ENCODE measurements around the gene GMCL1. TPM values are rescaled to one million over a fixed set of nuclear protein-coding genes. Genes with fewer than 3 reads are reported as not detected.

GMCL1 gene
- total and polyA plus RNA-seq, 2 donors from 2014 or later = 6.3 to 14.0 TPM

DNA sequence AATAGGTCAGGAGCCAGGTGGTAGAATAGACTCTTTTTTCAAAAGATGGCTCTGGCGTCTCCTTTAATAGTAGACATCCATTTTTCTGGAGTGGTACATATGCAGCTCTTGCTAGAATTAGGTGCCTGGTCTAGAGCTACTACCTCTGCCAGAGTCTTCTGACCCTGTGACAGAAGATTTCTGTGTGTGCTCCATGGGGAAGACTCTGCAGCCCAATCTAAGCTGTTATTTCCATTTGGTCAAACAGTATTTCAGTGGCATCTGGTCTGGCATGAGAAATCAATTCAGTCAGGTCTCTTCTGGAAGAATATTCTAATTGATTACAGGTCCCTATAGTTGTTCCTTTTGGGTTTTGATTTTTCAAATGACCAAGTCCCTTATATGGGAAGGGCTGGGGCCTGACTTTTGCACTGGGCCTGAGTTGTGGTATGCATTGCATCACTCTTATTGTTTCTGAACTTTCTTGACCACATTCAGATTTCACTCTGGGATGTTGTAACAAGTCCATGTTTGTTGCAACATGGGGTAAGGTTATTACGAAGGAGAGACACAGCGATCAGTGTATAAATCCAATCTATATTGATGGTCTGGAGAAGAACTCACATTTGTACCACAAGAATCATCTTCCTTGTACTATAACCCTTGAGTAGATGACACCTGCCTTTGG, 97.5 kb downstream of the GMCL1 start:
- no peak for FAIRE-seq

More for the DNA sequence above, 97.5 kb downstream of the GMCL1 start:
- no peak overlapping the region for H3K4me3 ChIP-seq (ENCODE audit: low read length in 3 of 3)
- H3K27ac ChIP-seq (ENCODE audit: low read depth in 2 of 2, low read length in 2 of 2) = no peak overlapping the region
- DNase-seq = no peak
- H3K9ac ChIP-seq (ENCODE audit: low read length in 3 of 3) = no peak overlapping the region
- TF ChIP-seq, protein P1, sequence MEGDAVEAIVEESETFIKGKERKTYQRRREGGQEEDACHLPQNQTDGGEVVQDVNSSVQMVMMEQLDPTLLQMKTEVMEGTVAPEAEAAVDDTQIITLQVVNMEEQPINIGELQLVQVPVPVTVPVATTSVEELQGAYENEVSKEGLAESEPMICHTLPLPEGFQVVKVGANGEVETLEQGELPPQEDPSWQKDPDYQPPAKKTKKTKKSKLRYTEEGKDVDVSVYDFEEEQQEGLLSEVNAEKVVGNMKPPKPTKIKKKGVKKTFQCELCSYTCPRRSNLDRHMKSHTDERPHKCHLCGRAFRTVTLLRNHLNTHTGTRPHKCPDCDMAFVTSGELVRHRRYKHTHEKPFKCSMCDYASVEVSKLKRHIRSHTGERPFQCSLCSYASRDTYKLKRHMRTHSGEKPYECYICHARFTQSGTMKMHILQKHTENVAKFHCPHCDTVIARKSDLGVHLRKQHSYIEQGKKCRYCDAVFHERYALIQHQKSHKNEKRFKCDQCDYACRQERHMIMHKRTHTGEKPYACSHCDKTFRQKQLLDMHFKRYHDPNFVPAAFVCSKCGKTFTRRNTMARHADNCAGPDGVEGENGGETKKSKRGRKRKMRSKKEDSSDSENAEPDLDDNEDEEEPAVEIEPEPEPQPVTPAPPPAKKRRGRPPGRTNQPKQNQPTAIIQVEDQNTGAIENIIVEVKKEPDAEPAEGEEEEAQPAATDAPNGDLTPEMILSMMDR (IDR thresholded peaks at IDR 0.05; ENCODE audit: borderline replicate concordance, extremely low read depth, insufficient read depth) = no peak
- no peaks in the 10 kb centered on the region for H3K4me1 ChIP-seq (ENCODE audit: control insufficient read depth in 2 of 3, insufficient read depth in 2 of 3, low read depth in 1 of 3, low read length in 3 of 3)
- intact Hi-C loops (cut with DNase I) = no loop called here
- no peaks in the 10 kb centered on the region for H3K27me3 ChIP-seq (ENCODE audit: control insufficient read depth, insufficient read depth, low read length)
- no peaks in the 10 kb centered on the region for H3K9me3 ChIP-seq (ENCODE audit: control insufficient read depth in 2 of 3, insufficient read depth in 1 of 3, low read length in 3 of 3)
- H3K36me3 ChIP-seq (ENCODE audit: control insufficient read depth in 2 of 3, insufficient read depth in 3 of 3, low read length in 3 of 3) = peaks cover 0 to 7% (median 1%) of the 10 kb centered on the region in 3 donors

Other genes starting within 250 kb of the GMCL1 start
- 93.7 TPM for gene AAK1, start 185.9 kb upstream of the GMCL1 start, total RNA-seq
- gene AAK1, start 185.9 kb upstream of the GMCL1 start, polyA plus RNA-seq (ENCODE audit: insufficient read depth, low read depth, low replicate concordance) = 25.8 TPM
- 287 TPM for gene ANXA4, start 87.5 kb upstream of the GMCL1 start, total RNA-seq
- gene ANXA4, start 87.5 kb upstream of the GMCL1 start, polyA plus RNA-seq (ENCODE audit: insufficient read depth, low read depth, low replicate concordance) = 168 TPM
- 42.6 TPM for gene SNRNP27, start 64.3 kb downstream of the GMCL1 start, total RNA-seq
- 33.6 TPM for gene SNRNP27, start 64.3 kb downstream of the GMCL1 start, polyA plus RNA-seq (ENCODE audit: insufficient read depth, low read depth, low replicate concordance)
- gene MXD1, start 85.4 kb downstream of the GMCL1 start, total RNA-seq = 13.3 TPM
- gene MXD1, start 85.4 kb downstream of the GMCL1 start, polyA plus RNA-seq (ENCODE audit: insufficient read depth, low read depth, low replicate concordance) = 4.9 TPM
- 1.6 TPM for gene ASPRV1, start 132.0 kb downstream of the GMCL1 start, total RNA-seq
- gene ASPRV1, start 132.0 kb downstream of the GMCL1 start, polyA plus RNA-seq (ENCODE audit: insufficient read depth, low read depth, low replicate concordance) = 2.1 TPM